ENCODE measurements around the gene ASAP3. TPM values are rescaled to one million over a fixed set of nuclear protein-coding genes. Genes with fewer than 3 reads are reported as not detected.

ASAP3 gene
- total and polyA plus RNA-seq, 2 of the 4 experiments (the other 2 are of a cell fraction): 18.6 to 18.8 TPM

GRCh38 chr1:23526329-23527041 is 42.5 kb upstream of the ASAP3 start:
- Histone ChIP-seq H3K9me1 (ENCODE audit: insufficient read depth, low read length) (0 out of 2 replicates have a peak, but pooled peaks cover 2% of the 10 kb centered on the region), H2AFZ (replicated peaks; ENCODE audit: low read length, poor library complexity) (no peak overlapping the region), H4K20me1 (ENCODE audit: insufficient read depth, low read length) (no peaks in the 10 kb centered on the region), H3K9me3 (ENCODE audit: control insufficient read depth, insufficient read depth, low read length) (no peaks in the 10 kb centered on the region), H2BK5ac (ENCODE audit: low read depth, low read length, poor library complexity, severe bottlenecking) (no peak overlapping the region), H3K79me1 (ENCODE audit: low read depth in 1 of 2, low read length in 2 of 2) (peaks cover 0 to 7% of the 10 kb centered on the region in 2 experiments; a peak in 1 of 4 replicates), H2BK20ac (ENCODE audit: low read depth, low read length) (no peak overlapping the region), H3K27ac (ENCODE audit: insufficient read depth, low read length) (no peak overlapping the region), H3K9ac (ENCODE audit: low read depth, low read length) (no peak overlapping the region), H3K27me3 (ENCODE audit: control insufficient read depth, insufficient read depth, low read length) (no peaks in the 10 kb centered on the region), H4K8ac (ENCODE audit: low read depth in 2 of 2, low read length in 2 of 2) (no peak overlapping the region), H3K18ac (ENCODE audit: low read depth, low read length) (no peak overlapping the region), H3K23ac (ENCODE audit: low read depth, low read length) (no peak overlapping the region), H2BK15ac (ENCODE audit: low read depth, low read length) (no peak overlapping the region), H2AK9ac (replicated peaks; ENCODE audit: low read depth, low read length, poor library complexity) (no peak overlapping the region), H4K91ac (ENCODE audit: insufficient read depth, low read depth, low read length) (no peak overlapping the region), H3K4me2 (ENCODE audit: low read depth, low read length) (no peak overlapping the region), H3K56ac (ENCODE audit: extremely low read depth, insufficient read depth, low read length) (no peak overlapping the region), H3K4ac (ENCODE audit: low read depth, low read length) (no peak overlapping the region), H2BK120ac (ENCODE audit: low read depth, low read length) (no peak overlapping the region), H3K14ac (replicated peaks; ENCODE audit: low read depth, low read length) (no peak overlapping the region), H2AK5ac (ENCODE audit: low read depth, low read length) (no peak overlapping the region), H3K4me1 (ENCODE audit: control insufficient read depth, insufficient read depth, low read length) (peaks cover 9% of the 10 kb centered on the region; the same call in 1 of the 2 replicates), H3K4me3 (ENCODE audit: insufficient read depth, low read depth, low read length) (no peak overlapping the region), H3K36me3 (ENCODE audit: control insufficient read depth, insufficient read depth, low read length) (no peaks in the 10 kb centered on the region), H4K5ac (ENCODE audit: low read depth, low read length) (no peak overlapping the region)
- TF ChIP-seq BHLHE40 (IDR thresholded peaks at IDR 0.05; ENCODE audit: low read depth, low read length) (no peak), RCOR1 (IDR thresholded peaks at IDR 0.05; ENCODE audit: insufficient replicate concordance, low read length) (no peak)
- ChIA-PET POLR2A (ENCODE audit: unreplicated experiment) (interaction anchor here (0.5 kb wide), 1 partner anchor 28 kb away, joined by 3 read pairs; no protein-coding TSS in a partner anchor), CTCF (interaction anchor here (0.9 kb wide), 1 partner anchor 130 kb away, joined by 3 read pairs; no protein-coding TSS in a partner anchor)
- no peak for DNase-seq
- BruUV-seq (replicated peaks): no TSS peak
- dilution Hi-C loops (cut with HindIII; ENCODE audit: low sequenced_read_pairs, unreplicated experiment) (no loop called here), in situ Hi-C loops (cut with MboI; ENCODE audit: low sequenced_read_pairs) (no loop called here), intact Hi-C loops (cut with micrococcal nuclease) (no loop called here)
- 97% methylated on average over 6 of the region's 8 CpGs; no CpG with 5 or more reads in 1 of the 2 experiments for WGBS, 2 experiments (ENCODE audit: extremely low coverage in 2 of 2, insufficient read length in 1 of 2)
- no peak for ATAC-seq (ENCODE audit: low read depth)
